ENCODE measurements around the gene PARP12. TPM values are rescaled to one million over a fixed set of nuclear protein-coding genes. Genes with fewer than 3 reads are reported as not detected.

PARP12 gene
- total RNA-seq, 1 donor from 2014 or later: 58.1 TPM

DNA sequence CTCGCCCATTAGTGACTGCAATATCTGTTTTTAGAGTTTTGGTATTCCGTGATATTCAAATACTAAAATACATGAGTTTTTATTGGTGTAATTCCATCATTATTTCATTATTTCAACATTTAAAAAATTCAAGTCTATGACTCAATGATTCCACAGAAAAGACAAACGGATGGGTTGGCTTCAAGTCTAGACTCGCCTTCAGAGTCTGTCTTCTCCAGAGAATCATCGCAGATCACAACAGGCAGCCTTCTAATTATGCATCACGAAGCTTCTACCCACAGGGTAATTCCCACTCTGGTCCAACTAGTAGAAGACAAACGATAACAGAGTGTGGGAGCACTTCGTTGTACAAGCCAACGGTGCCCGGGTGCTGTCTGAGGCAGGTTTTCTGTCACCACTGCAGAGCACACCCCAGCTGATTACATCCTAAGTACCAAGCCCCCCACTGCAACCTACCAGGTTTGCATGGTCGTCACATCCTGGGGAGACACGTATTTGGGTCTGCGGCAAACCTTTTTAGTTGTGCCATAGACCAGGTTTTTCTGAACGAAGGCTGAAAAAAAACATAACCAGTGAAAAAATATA lies 28.9 kb downstream of the PARP12 start:
- peak overlapping the region; percentile 63 for H3K27ac ChIP-seq (ENCODE audit: low read depth, low read length)
- peaks cover 11% of the 10 kb centered on the region for H3K4me1 Mint-ChIP-seq (ENCODE audit: low read depth, unreplicated experiment)
- peak; percentile 53 for DNase-seq (ENCODE audit: low read depth)

DNA sequence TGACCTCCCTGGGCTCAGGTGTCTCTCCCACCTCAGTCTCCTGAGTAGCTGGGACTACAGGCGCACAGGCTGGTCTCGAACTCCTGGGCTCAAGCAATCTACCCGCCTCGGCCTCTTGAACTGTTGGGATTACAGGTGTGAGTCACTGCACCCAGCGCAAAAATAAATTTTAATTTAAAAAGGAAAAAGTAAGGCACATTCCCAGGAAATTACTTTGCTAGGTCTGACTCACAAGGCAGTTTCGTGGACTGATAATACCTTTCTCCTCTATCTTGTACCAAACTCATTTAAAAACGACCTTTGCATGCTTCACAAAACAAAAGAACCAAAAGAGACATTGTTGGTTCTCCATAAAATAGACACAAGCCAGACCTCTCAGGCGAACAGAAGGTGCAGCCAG lies 29.7 kb downstream of the PARP12 start:
- peak; percentile 69 for DNase-seq (ENCODE audit: low read depth)
- Histone ChIP-seq H3K27ac (ENCODE audit: low read depth, low read length) (peak overlapping the region; percentile 63), H3K9me3 (ENCODE audit: insufficient read depth, low read depth, low read length) (no peaks in the 10 kb centered on the region), H3K4me2 (ENCODE audit: low read length) (peak overlapping the region; percentile 23), H3K27me3 (ENCODE audit: insufficient read depth, low read length) (no peaks in the 10 kb centered on the region), H2AFZ (ENCODE audit: low read depth, low read length) (no peak overlapping the region), H3K79me2 (ENCODE audit: insufficient read depth, low read length) (no peaks in the 10 kb centered on the region), H3K4me3 (ENCODE audit: insufficient read depth, low read depth, low read length) (no peak overlapping the region), H3K36me3 (ENCODE audit: insufficient read depth, low read length) (no peaks in the 10 kb centered on the region), H3K4me1 (ENCODE audit: insufficient read depth, low read length) (peaks cover 22% of the 10 kb centered on the region), H3K9ac (ENCODE audit: low read length) (no peak overlapping the region), H4K20me1 (ENCODE audit: insufficient read depth, low read length) (no peaks in the 10 kb centered on the region)
- Mint-ChIP-seq H3K4me1 (ENCODE audit: low read depth, unreplicated experiment) (peaks cover 11% of the 10 kb centered on the region), H3K4me3 (ENCODE audit: unreplicated experiment) (no peak overlapping the region), H3K27me3 (ENCODE audit: low read depth, unreplicated experiment) (no peaks in the 10 kb centered on the region), H3K27ac (ENCODE audit: unreplicated experiment) (no peak overlapping the region), H3K36me3 (ENCODE audit: low read depth, unreplicated experiment) (peaks cover 22% of the 10 kb centered on the region), H3K9me3 (ENCODE audit: unreplicated experiment) (no peaks in the 10 kb centered on the region)
- no peak for FAIRE-seq
- TF ChIP-seq, protein P1, sequence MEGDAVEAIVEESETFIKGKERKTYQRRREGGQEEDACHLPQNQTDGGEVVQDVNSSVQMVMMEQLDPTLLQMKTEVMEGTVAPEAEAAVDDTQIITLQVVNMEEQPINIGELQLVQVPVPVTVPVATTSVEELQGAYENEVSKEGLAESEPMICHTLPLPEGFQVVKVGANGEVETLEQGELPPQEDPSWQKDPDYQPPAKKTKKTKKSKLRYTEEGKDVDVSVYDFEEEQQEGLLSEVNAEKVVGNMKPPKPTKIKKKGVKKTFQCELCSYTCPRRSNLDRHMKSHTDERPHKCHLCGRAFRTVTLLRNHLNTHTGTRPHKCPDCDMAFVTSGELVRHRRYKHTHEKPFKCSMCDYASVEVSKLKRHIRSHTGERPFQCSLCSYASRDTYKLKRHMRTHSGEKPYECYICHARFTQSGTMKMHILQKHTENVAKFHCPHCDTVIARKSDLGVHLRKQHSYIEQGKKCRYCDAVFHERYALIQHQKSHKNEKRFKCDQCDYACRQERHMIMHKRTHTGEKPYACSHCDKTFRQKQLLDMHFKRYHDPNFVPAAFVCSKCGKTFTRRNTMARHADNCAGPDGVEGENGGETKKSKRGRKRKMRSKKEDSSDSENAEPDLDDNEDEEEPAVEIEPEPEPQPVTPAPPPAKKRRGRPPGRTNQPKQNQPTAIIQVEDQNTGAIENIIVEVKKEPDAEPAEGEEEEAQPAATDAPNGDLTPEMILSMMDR (IDR thresholded peaks at IDR 0.05; ENCODE audit: insufficient read depth, low read depth, low read length): no peak
- TF ChIP-seq EZH2 (IDR thresholded peaks at IDR 0.05; ENCODE audit: insufficient read depth, low read length): no peak

More for the DNA sequence above, 28.9 kb downstream of the PARP12 start:
- no peaks in the 10 kb centered on the region for H3K27me3 ChIP-seq (ENCODE audit: insufficient read depth, low read length)
- no peak overlapping the region for H3K4me3 ChIP-seq (ENCODE audit: insufficient read depth, low read depth, low read length)
- no peaks in the 10 kb centered on the region for H3K9me3 Mint-ChIP-seq (ENCODE audit: unreplicated experiment)
- H3K36me3 Mint-ChIP-seq (ENCODE audit: low read depth, unreplicated experiment): peaks cover 21% of the 10 kb centered on the region
- H3K27me3 Mint-ChIP-seq (ENCODE audit: low read depth, unreplicated experiment): no peaks in the 10 kb centered on the region
- H3K9me3 ChIP-seq (ENCODE audit: insufficient read depth, low read depth, low read length): no peaks in the 10 kb centered on the region
- H3K9ac ChIP-seq (ENCODE audit: low read length): no peak overlapping the region
- no peak overlapping the region for H3K27ac Mint-ChIP-seq (ENCODE audit: unreplicated experiment)
- TF ChIP-seq, protein P1 (IDR thresholded peaks at IDR 0.05; ENCODE audit: insufficient read depth, low read depth, low read length): no peak
- TF ChIP-seq EZH2 (IDR thresholded peaks at IDR 0.05; ENCODE audit: insufficient read depth, low read length): no peak
- no peak overlapping the region for H3K4me3 Mint-ChIP-seq (ENCODE audit: unreplicated experiment)
- FAIRE-seq: no peak
- no peaks in the 10 kb centered on the region for H4K20me1 ChIP-seq (ENCODE audit: insufficient read depth, low read length)
- H3K36me3 ChIP-seq (ENCODE audit: insufficient read depth, low read length): no peaks in the 10 kb centered on the region
- no peak overlapping the region for H2AFZ ChIP-seq (ENCODE audit: low read depth, low read length)
- peak overlapping the region; percentile 23 for H3K4me2 ChIP-seq (ENCODE audit: low read length)
- no peaks in the 10 kb centered on the region for H3K79me2 ChIP-seq (ENCODE audit: insufficient read depth, low read length)
- peaks cover 22% of the 10 kb centered on the region for H3K4me1 ChIP-seq (ENCODE audit: insufficient read depth, low read length)

DNA sequence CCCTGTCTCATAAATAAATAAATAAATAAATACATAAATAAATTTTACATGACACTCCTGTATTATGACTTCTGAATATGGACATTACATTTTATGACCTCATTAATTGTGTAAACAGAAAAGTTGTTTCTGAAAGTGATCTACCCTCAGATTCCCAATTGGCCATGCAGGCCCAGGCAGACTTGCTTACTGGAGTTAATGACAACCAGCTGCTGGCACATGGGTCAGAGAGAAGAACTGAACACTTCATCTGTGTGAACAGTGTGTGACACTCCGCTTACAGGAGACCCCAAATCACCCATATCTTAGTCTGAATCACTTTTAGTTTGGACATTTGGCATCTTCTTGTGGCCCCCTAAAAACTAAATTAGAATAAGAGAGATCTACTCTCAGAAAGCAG lies 31.4 kb downstream of the PARP12 start:
- FAIRE-seq: no peak
- Mint-ChIP-seq H3K4me1 (ENCODE audit: low read depth, unreplicated experiment) (peaks cover 8% of the 10 kb centered on the region), H3K9me3 (ENCODE audit: unreplicated experiment) (no peaks in the 10 kb centered on the region), H3K27me3 (ENCODE audit: low read depth, unreplicated experiment) (no peaks in the 10 kb centered on the region), H3K27ac (ENCODE audit: unreplicated experiment) (no peak overlapping the region), H3K4me3 (ENCODE audit: unreplicated experiment) (no peak overlapping the region), H3K36me3 (ENCODE audit: low read depth, unreplicated experiment) (peaks cover 21% of the 10 kb centered on the region)
- H3K27ac ChIP-seq (ENCODE audit: low read depth, low read length): no peak overlapping the region
- no peak overlapping the region for H2AFZ ChIP-seq (ENCODE audit: low read depth, low read length)
- TF ChIP-seq EZH2 (IDR thresholded peaks at IDR 0.05; ENCODE audit: insufficient read depth, low read length): no peak
- TF ChIP-seq, protein P1 (IDR thresholded peaks at IDR 0.05; ENCODE audit: insufficient read depth, low read depth, low read length): no peak
- no peaks in the 10 kb centered on the region for H3K36me3 ChIP-seq (ENCODE audit: insufficient read depth, low read length)
- no peak overlapping the region for H3K4me3 ChIP-seq (ENCODE audit: insufficient read depth, low read depth, low read length)
- H3K9ac ChIP-seq (ENCODE audit: low read length): no peak overlapping the region
- no peaks in the 10 kb centered on the region for H3K9me3 ChIP-seq (ENCODE audit: insufficient read depth, low read depth, low read length)
- H3K27me3 ChIP-seq (ENCODE audit: insufficient read depth, low read length): no peaks in the 10 kb centered on the region
- no peaks in the 10 kb centered on the region for H3K79me2 ChIP-seq (ENCODE audit: insufficient read depth, low read length)
- H4K20me1 ChIP-seq (ENCODE audit: insufficient read depth, low read length): no peaks in the 10 kb centered on the region
- no peak overlapping the region for H3K4me2 ChIP-seq (ENCODE audit: low read length)
- DNase-seq (ENCODE audit: low read depth): no peak
- peaks cover 22% of the 10 kb centered on the region for H3K4me1 ChIP-seq (ENCODE audit: insufficient read depth, low read length)
